Mesenchymal stem cell (in vitro differentiated cells and primary cell): ENCODE results near the gene FOXF2. TPM values are rescaled to one million over a fixed set of nuclear protein-coding genes. Genes with fewer than 3 reads are reported as not detected.

ENCODE experiments used
- small RNA-seq: library from polyadenylated mRNA; stranded (forward); fragments of <200 nt; extraction: miRNeasy Mini kit (QIAGEN cat#:217004); gene quantifications from one replicate; pipeline ENCODE3, GENCODE V24; 2013; ENCODE audit warnings: low read depth

The FOXF2 gene

Small RNA genes lying within 50 kb of the gene (small RNA-seq; reads per million reads assigned to genes)
- not detected for gene MIR6720
